IMR-90 (cell line): ENCODE data around the gene NTRK3. TPM values are rescaled to one million over a fixed set of nuclear protein-coding genes. Genes with fewer than 3 reads are reported as not detected.
A peak's percentile ranks its signal among the peaks of the same experiment; 100 is the strongest.

ENCODE experiments used
- ATAC-seq: fragments of 200-7000 bp; cut with Tn5 transposase; 2 replicates; pipeline ENCODE4 v1.9.1; 2020; ENCODE audit warnings: low read depth, mild to moderate bottlenecking, moderate library complexity
- BruUV-seq: library from RNA; stranded (reverse); fragments of 400-500 nt; replicated peaks from 2 replicates; lab custom pipeline; 2021; lab: Mats Ljungman, UMichigan
- CTCF ChIA-PET: fragments of 300-600 bp; formaldehyde crosslinking; extraction: SDS; loops from one replicate; lab custom pipeline; 2021; ENCODE audit warnings: antibody characterized with exemption; lab: Yijun Ruan, JAX
- POLR2A ChIA-PET: fragments of 300-600 bp; sonication (Branson Sonifier 250); formaldehyde crosslinking; loops from one replicate; lab custom pipeline; 2022; ENCODE audit warnings: antibody characterized with exemption; ENCODE audit not compliant: unreplicated experiment; lab: Charles Lee
- DNase-seq: peaks from one replicate; pipeline ENCODE4 v3.0.0; 2013
- H2AFZ ChIP-seq: replicated peaks from 2 replicates; pipeline ENCODE3; 2013; ENCODE audit warnings: low read length, mild to moderate bottlenecking; ENCODE audit not compliant: poor library complexity
- H2AK5ac ChIP-seq: 2 replicates; pipeline ENCODE4 v1.6.1; 2013; ENCODE audit warnings: low read depth, low read length, inconsistent platforms
- H2AK9ac ChIP-seq: replicated peaks from 2 replicates; pipeline ENCODE3; 2013; ENCODE audit warnings: mild to moderate bottlenecking, low read depth, low read length, moderate library complexity; ENCODE audit not compliant: poor library complexity
- H2BK120ac ChIP-seq: 2 replicates; pipeline ENCODE4 v1.6.1; 2013; ENCODE audit warnings: low read depth, low read length, inconsistent platforms
- H2BK15ac ChIP-seq: 3 replicates; pipeline ENCODE4 v1.6.1; 2013; ENCODE audit warnings: low read depth, low read length, inconsistent platforms
- H2BK20ac ChIP-seq: 2 replicates; pipeline ENCODE4 v1.6.1; 2013; ENCODE audit warnings: low read depth, mild to moderate bottlenecking, inconsistent platforms, low read length, moderate library complexity
- H2BK5ac ChIP-seq: 2 replicates; pipeline ENCODE4 v1.6.1; 2013; ENCODE audit warnings: mild to moderate bottlenecking, low read depth, low read length, inconsistent platforms; ENCODE audit not compliant: poor library complexity, severe bottlenecking
- H3K14ac ChIP-seq: replicated peaks from 2 replicates; pipeline ENCODE4 v1.6.1; 2013; ENCODE audit warnings: low read depth, low read length, inconsistent platforms
- H3K18ac ChIP-seq: 2 replicates; pipeline ENCODE4 v1.6.1; 2013; ENCODE audit warnings: low read depth, low read length, control low read depth
- H3K23ac ChIP-seq: 2 replicates; pipeline ENCODE4 v1.6.1; 2013; ENCODE audit warnings: low read depth, low read length, inconsistent platforms
- H3K27ac ChIP-seq: 2 replicates; pipeline ENCODE4 v1.5.1; 2013; ENCODE audit warnings: mild to moderate bottlenecking, control low read depth, low read length; ENCODE audit not compliant: insufficient read depth
- H3K27me3 ChIP-seq: 2 replicates; pipeline ENCODE4 v1.6.1; 2013; ENCODE audit warnings: low read length; ENCODE audit not compliant: control insufficient read depth, insufficient read depth
- H3K36me3 ChIP-seq: 2 replicates; pipeline ENCODE4 v1.6.1; 2013; ENCODE audit warnings: low read length, mixed read lengths; ENCODE audit not compliant: control insufficient read depth, insufficient read depth
- H3K4ac ChIP-seq: 2 replicates; pipeline ENCODE4 v1.6.1; 2013; ENCODE audit warnings: low read depth, low read length, inconsistent platforms
- H3K4me1 ChIP-seq: 2 replicates; pipeline ENCODE4 v1.6.1; 2013; ENCODE audit warnings: low read length, mixed read lengths; ENCODE audit not compliant: control insufficient read depth, insufficient read depth
- H3K4me2 ChIP-seq: 2 replicates; pipeline ENCODE4 v1.6.1; 2013; ENCODE audit warnings: low read depth, mild to moderate bottlenecking, control low read depth, low read length, moderate library complexity
- H3K4me3 ChIP-seq: 2 replicates; pipeline ENCODE4 v1.5.1; 2013; ENCODE audit warnings: low read depth, mild to moderate bottlenecking, control low read depth, low read length, moderate library complexity; ENCODE audit not compliant: insufficient read depth
- H3K56ac ChIP-seq: 2 replicates; pipeline ENCODE4 v1.6.1; 2013; ENCODE audit warnings: low read length, inconsistent platforms; ENCODE audit not compliant: insufficient read depth; ENCODE audit errors: extremely low read depth
- H3K79me1 ChIP-seq, 2 experiments: 2 replicates each; pipeline ENCODE4 v1.6.1; 2013; ENCODE audit warnings: low read length in 2 of 2, inconsistent platforms in 1 of 2, low read depth in 1 of 2
- H3K9ac ChIP-seq: 2 replicates; pipeline ENCODE4 v1.6.1; 2013; ENCODE audit warnings: low read depth, low read length, control low read depth
- H3K9me1 ChIP-seq: 2 replicates; pipeline ENCODE4 v1.6.1; 2013; ENCODE audit warnings: low read length, inconsistent platforms; ENCODE audit not compliant: insufficient read depth
- H3K9me3 ChIP-seq: 2 replicates; pipeline ENCODE4 v1.6.1; 2013; ENCODE audit warnings: low read length; ENCODE audit not compliant: control insufficient read depth, insufficient read depth
- H4K20me1 ChIP-seq: 2 replicates; pipeline ENCODE4 v1.6.1; 2013; ENCODE audit warnings: low read length, inconsistent platforms; ENCODE audit not compliant: insufficient read depth
- H4K5ac ChIP-seq: 2 replicates; pipeline ENCODE4 v1.6.1; 2013; ENCODE audit warnings: mild to moderate bottlenecking, low read depth, low read length, control low read depth
- H4K8ac ChIP-seq, 2 experiments: 2 replicates each; pipeline ENCODE4 v1.6.1; 2013; ENCODE audit warnings: low read depth in 2 of 2, low read length in 2 of 2, control low read depth in 1 of 2, inconsistent platforms in 1 of 2
- H4K91ac ChIP-seq: 2 replicates; pipeline ENCODE4 v1.6.1; 2013; ENCODE audit warnings: low read depth, low read length, inconsistent platforms; ENCODE audit not compliant: insufficient read depth
- BHLHE40 ChIP-seq: fragments of 150-350 bp; IDR thresholded peaks from 2 replicates; pipeline ENCODE4 v1.6.1; 2016; ENCODE audit warnings: mild to moderate bottlenecking, low read depth, low read length
- CEBPB ChIP-seq: IDR thresholded peaks from 2 replicates; pipeline ENCODE4 v1.6.1; 2012; ENCODE audit warnings: low read depth, low read length, improper control_type of control experiment
- MAZ ChIP-seq: IDR thresholded peaks from 2 replicates; pipeline ENCODE4 v1.6.1; 2012; ENCODE audit warnings: low read depth, mild to moderate bottlenecking, low read length, improper control_type of control experiment, moderate library complexity, borderline replicate concordance
- POLR2A ChIP-seq: IDR thresholded peaks from 2 replicates; pipeline ENCODE4 v1.6.1; 2012; ENCODE audit warnings: mild to moderate bottlenecking, low read depth, low read length
- RAD21 ChIP-seq: IDR thresholded peaks from 2 replicates; pipeline ENCODE4 v1.6.1; 2012; ENCODE audit warnings: low read length, improper control_type of control experiment
- WGBS, 2 experiments: methylation state at CpG; one replicate each; pipeline versions ENCODE4 v1.1.5 to v1.1.7; 2013; ENCODE audit warnings: missing lambda C conversion rate in 2 of 2; ENCODE audit not compliant: insufficient read length in 1 of 2; ENCODE audit errors: extremely low coverage in 2 of 2; 5-methylcytosine and 5-hydroxymethylcytosine counted together
- dilution Hi-C: fragments of 300-500 bp; cut with HindIII; formaldehyde crosslinking; loops from one replicate; pipeline ENCODE4 v1.14.3; 2018; ENCODE audit warnings: low sequenced_read_pairs; ENCODE audit not compliant: unreplicated experiment
- in situ Hi-C: fragments of 300-500 bp; cut with MboI; formaldehyde crosslinking; loops from 3 replicates; pipeline ENCODE4 v1.14.3; 2019; ENCODE audit warnings: low sequenced_read_pairs, inconsistent platforms, mixed read lengths
- intact Hi-C: fragments of 100-400 bp; cut with micrococcal nuclease; formaldehyde crosslinking; loops from 2 replicates; pipeline ENCODE4 v1.10.0; 2022
- polyA plus RNA-seq, 3 experiments: library from polyadenylated mRNA; depleted of rRNA; stranded (reverse); fragments of >200 nt; gene quantifications; 2 replicates each; pipeline ENCODE4 v1.2.3, GENCODE V29; 2012; ENCODE audit warnings: low replicate concordance in 1 of 3
- total RNA-seq: library from RNA; depleted of rRNA; stranded (reverse); fragments of >200 nt; gene quantifications from 2 replicates; pipeline ENCODE4 v1.2.3, GENCODE V29; 2012
- TF ChIP-seq, protein P1 (sequence below): fragments of 150-350 bp; IDR thresholded peaks from 2 replicates; pipeline ENCODE4 v1.6.1; 2016; ENCODE audit warnings: low read depth, mild to moderate bottlenecking, low read length, moderate library complexity, borderline replicate concordance
- TF ChIP-seq, protein P2 (sequence below): fragments of 150-350 bp; IDR thresholded peaks from 2 replicates; pipeline ENCODE4 v1.6.1; 2017; ENCODE audit warnings: mild to moderate bottlenecking, antibody characterized with exemption, low read length, low read depth

Gene NTRK3
- total and polyA plus RNA-seq, 2 of the 4 experiments (the other 2 are of a cell fraction) = under 0.01 to 0.15 TPM

DNA sequence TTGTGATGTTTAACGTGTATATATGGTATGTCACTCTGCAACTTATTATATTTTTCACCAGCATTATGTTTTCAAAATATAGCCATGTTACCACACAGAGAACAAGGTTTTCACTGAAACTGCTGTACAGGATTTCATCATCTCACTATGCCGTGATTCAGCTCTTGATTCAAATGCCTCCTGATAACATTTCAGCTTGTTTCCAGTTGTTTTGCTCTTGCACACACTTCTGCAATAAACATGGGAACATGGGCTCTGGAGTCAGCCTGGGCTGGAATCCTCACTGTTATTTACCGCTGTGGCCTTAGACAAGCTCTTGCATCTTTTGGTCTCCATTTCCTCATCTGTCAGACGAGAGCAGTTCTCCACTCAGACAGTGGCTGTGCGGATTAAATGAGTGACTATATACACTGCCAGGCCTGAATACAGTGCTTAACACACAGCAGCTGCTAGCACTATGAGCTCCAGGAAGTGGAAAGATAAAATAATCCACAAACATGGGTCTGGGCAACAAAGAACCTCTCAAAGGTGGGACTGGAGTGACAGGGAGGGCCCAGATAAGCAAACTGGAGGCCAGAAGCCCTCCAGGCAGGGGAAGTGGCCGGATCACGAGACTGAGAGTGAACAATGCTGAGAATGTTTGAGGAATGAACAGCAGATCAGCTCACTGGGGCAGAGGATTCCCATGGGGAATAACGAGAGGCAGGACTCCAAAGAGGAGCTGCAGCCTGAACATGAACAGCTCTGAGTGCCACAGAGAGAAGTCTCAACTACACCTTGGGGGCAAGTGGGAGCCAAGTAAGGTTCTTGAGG lies 17.7 kb downstream of the NTRK3 start:
- Histone ChIP-seq H2AFZ (no peak overlapping the region), H3K9ac (no peak overlapping the region)
- no TSS peak for BruUV-seq

More for the DNA sequence above, 17.7 kb downstream of the NTRK3 start:
- in situ Hi-C loops (no loop called here), dilution Hi-C loops (no loop called here), intact Hi-C loops (loop anchor here (1.0 kb wide), 1 partner anchor 640 kb away; no protein-coding TSS in a partner anchor)
- Histone ChIP-seq H2BK15ac (no peak overlapping the region), H3K79me1 (no peaks in the 10 kb centered on the region), H3K23ac (no peak overlapping the region), H3K27ac (no peak overlapping the region), H3K18ac (no peak overlapping the region), H2BK20ac (no peak overlapping the region), H2BK5ac (no peak overlapping the region), H3K4me1 (no peaks in the 10 kb centered on the region), H2AK9ac (no peak overlapping the region), H3K27me3 (no peaks in the 10 kb centered on the region), H3K36me3 (no peaks in the 10 kb centered on the region), H4K8ac (no peak overlapping the region), H3K9me3 (no peaks in the 10 kb centered on the region), H2BK120ac (no peak overlapping the region), H4K5ac (no peak overlapping the region), H3K56ac (no peak overlapping the region), H2AK5ac (no peak overlapping the region), H4K91ac (no peak overlapping the region), H4K20me1 (no peaks in the 10 kb centered on the region), H3K14ac (no peak overlapping the region), H3K4me3 (no peak overlapping the region), H3K9me1 (no peaks in the 10 kb centered on the region), H3K4me2 (no peak overlapping the region), H3K4ac (no peak overlapping the region)
- DNase-seq (peak; percentile 41), ATAC-seq (peak; percentile 59)
- WGBS, 2 experiments = 36% methylated on average over 4 of the region's 8 CpGs; no CpG with 5 or more reads in 1 of the 2 experiments
- ChIA-PET POLR2A (no interaction called here), CTCF (no interaction called here)
- peak; percentile 68 for TF ChIP-seq CEBPB
- no peak for TF ChIP-seq RAD21
- TF ChIP-seq, protein P1, sequence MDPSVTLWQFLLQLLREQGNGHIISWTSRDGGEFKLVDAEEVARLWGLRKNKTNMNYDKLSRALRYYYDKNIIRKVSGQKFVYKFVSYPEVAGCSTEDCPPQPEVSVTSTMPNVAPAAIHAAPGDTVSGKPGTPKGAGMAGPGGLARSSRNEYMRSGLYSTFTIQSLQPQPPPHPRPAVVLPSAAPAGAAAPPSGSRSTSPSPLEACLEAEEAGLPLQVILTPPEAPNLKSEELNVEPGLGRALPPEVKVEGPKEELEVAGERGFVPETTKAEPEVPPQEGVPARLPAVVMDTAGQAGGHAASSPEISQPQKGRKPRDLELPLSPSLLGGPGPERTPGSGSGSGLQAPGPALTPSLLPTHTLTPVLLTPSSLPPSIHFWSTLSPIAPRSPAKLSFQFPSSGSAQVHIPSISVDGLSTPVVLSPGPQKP = no peak
- no peak for TF ChIP-seq MAZ
- peak; percentile 17; the same call in 1 of the 2 replicates for TF ChIP-seq BHLHE40
- TF ChIP-seq POLR2A = no peak
- TF ChIP-seq, protein P2, sequence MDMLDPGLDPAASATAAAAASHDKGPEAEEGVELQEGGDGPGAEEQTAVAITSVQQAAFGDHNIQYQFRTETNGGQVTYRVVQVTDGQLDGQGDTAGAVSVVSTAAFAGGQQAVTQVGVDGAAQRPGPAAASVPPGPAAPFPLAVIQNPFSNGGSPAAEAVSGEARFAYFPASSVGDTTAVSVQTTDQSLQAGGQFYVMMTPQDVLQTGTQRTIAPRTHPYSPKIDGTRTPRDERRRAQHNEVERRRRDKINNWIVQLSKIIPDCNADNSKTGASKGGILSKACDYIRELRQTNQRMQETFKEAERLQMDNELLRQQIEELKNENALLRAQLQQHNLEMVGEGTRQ = no peak
